NCI-H1694 treated with DMSO at 0.1 percent for 48 hours (cell line): Measurements from ENCODE around the gene ZER1.

Experiments used
- DNase-seq: peaks from one replicate; lab custom pipeline; 2025; lab: John Stamatoyannopoulos, UW

The ZER1 gene

GRCh38 chr9:128733256-128733655 lies 38.5 kb downstream of the ZER1 start:
- peak; percentile 83 for DNase-seq

GRCh38 chr9:128732576-128732975 lies 39.2 kb downstream of the ZER1 start:
- no peak for DNase-seq

GRCh38 chr9:128731691-128732090 lies 40.0 kb downstream of the ZER1 start:
- no peak for DNase-seq

GRCh38 chr9:128731093-128731492 lies 40.6 kb downstream of the ZER1 start:
- DNase-seq, result no peak

GRCh38 chr9:128729766-128730517 lies 41.8 kb downstream of the ZER1 start:
- peak; percentile 35 for DNase-seq

- DNase-seq, result peak; percentile 53
These were observed 42.4 kb downstream of the ZER1 start for GRCh38 chr9:128729302-128729701.

GRCh38 chr9:128728298-128728697 lies 43.4 kb downstream of the ZER1 start:
- peak; percentile 29 for DNase-seq

- no peak for DNase-seq
These were observed 44.0 kb downstream of the ZER1 start for GRCh38 chr9:128727640-128728248.

- DNase-seq, result peak; percentile 94
These were observed 46.9 kb downstream of the ZER1 start for GRCh38 chr9:128724744-128725211.

GRCh38 chr9:128723866-128724743 lies 47.6 kb downstream of the ZER1 start, which contains the start of gene ZDHHC12:
TSS of gene ZDHHC12 (minus strand) at chr9:128724127. CDS start at chr9:128724093, 34 bp downstream.
- peak; percentile 94 for DNase-seq

- DNase-seq, result no peak
These were observed 48.3 kb downstream of the ZER1 start for GRCh38 chr9:128723352-128723865.

GRCh38 chr9:128722380-128723351 lies 49.1 kb downstream of the ZER1 start:
- no peak for DNase-seq

- DNase-seq, result no peak
These were observed 50.2 kb downstream of the ZER1 start for GRCh38 chr9:128721487-128722010.

- DNase-seq, result no peak
These were observed 50.8 kb downstream of the ZER1 start for GRCh38 chr9:128720841-128721486.

GRCh38 chr9:128719919-128720605 lies 51.7 kb downstream of the ZER1 start:
- DNase-seq, result no peak

GRCh38 chr9:128718475-128718874 lies 53.3 kb downstream of the ZER1 start:
- DNase-seq, result no peak

GRCh38 chr9:128718047-128718446 lies 53.7 kb downstream of the ZER1 start:
- DNase-seq, result no peak

- no peak for DNase-seq
These were observed 55.0 kb downstream of the ZER1 start for GRCh38 chr9:128716581-128717254.

- no peak for DNase-seq
These were observed 56.3 kb downstream of the ZER1 start for GRCh38 chr9:128715436-128715750.
